CD14-positive monocyte (primary cell): Measurements from ENCODE around the gene VAX1. TPM values are rescaled to one million over a fixed set of nuclear protein-coding genes. Genes with fewer than 3 reads are reported as not detected.

Source experiments
- DNase-seq, 3 donors: peaks; one replicate each; pipeline ENCODE4 v3.0.0-alpha.2; 2011 to 2022
- H2AFZ ChIP-seq: 2 replicates; pipeline ENCODE4 v1.6.0; 2012; ENCODE audit warnings: mild to moderate bottlenecking, low read depth, low read length, inconsistent platforms; ENCODE audit not compliant: insufficient read depth, poor library complexity, severe bottlenecking
- H3K27ac ChIP-seq, 2 donors: 1 replicate in 1 of 2; 2 replicates in 1 of 2; pipeline ENCODE4 v1.5.1; 2012 to 2013; ENCODE audit warnings: low read length in 2 of 2, control low read depth in 1 of 2, inconsistent platforms in 1 of 2, low read depth in 1 of 2, mild to moderate bottlenecking in 1 of 2
- H3K27me3 ChIP-seq, 2 donors: one replicate each; pipeline versions ENCODE4 v1.6.0 to v1.6.1; 2011 to 2013; ENCODE audit warnings: low read length in 2 of 2; ENCODE audit not compliant: control insufficient read depth in 2 of 2, insufficient read depth in 2 of 2
- H3K36me3 ChIP-seq, 2 donors: replicated peaks in 1 of 2; 1 replicate in 1 of 2; 2 replicates in 1 of 2; pipeline versions ENCODE4 v1.5.1 to v1.6.1; 2012 to 2013; ENCODE audit warnings: low read length in 2 of 2, control low read depth in 1 of 2, inconsistent platforms in 1 of 2, mild to moderate bottlenecking in 1 of 2; ENCODE audit not compliant: insufficient read depth in 2 of 2, control insufficient read depth in 1 of 2
- H3K4me1 ChIP-seq, 2 donors: 1 replicate in 1 of 2; 2 replicates in 1 of 2; pipeline versions ENCODE4 v1.5.1 to v1.6.1; 2012 to 2013; ENCODE audit warnings: low read length in 2 of 2, control low read depth in 1 of 2, inconsistent platforms in 1 of 2, mild to moderate bottlenecking in 1 of 2, moderate library complexity in 1 of 2; ENCODE audit not compliant: insufficient read depth in 2 of 2, control insufficient read depth in 1 of 2
- H3K4me2 ChIP-seq: replicated peaks from 2 replicates; pipeline ENCODE3; 2012; ENCODE audit warnings: low read length, moderate library complexity, mild to moderate bottlenecking; ENCODE audit not compliant: poor library complexity, severe bottlenecking; ENCODE audit errors: extremely low read depth
- H3K4me3 ChIP-seq, 3 experiments: fragments of 200-600 bp in 1 of 3; sonication (generic) in 1 of 3; replicated peaks in 1 of 3; 1 replicate in 2 of 3; 2 replicates in 1 of 3; pipeline ENCODE4 v1.5.1; 2011 to 2013; ENCODE audit warnings: low read length in 3 of 3, mild to moderate bottlenecking in 3 of 3, control low read depth in 2 of 3, low read depth in 2 of 3, inconsistent platforms in 1 of 3, moderate library complexity in 1 of 3
- H3K79me2 ChIP-seq: 2 replicates; pipeline ENCODE4 v1.6.0; 2012; ENCODE audit warnings: mild to moderate bottlenecking, control low read depth, inconsistent platforms, low read length, moderate library complexity; ENCODE audit not compliant: insufficient read depth
- H3K9ac ChIP-seq: 2 replicates; pipeline ENCODE4 v1.6.0; 2017; ENCODE audit warnings: low read length, mild to moderate bottlenecking; ENCODE audit not compliant: insufficient read depth, poor library complexity, severe bottlenecking
- H3K9me3 ChIP-seq, 2 donors: replicated peaks in 1 of 2; 1 replicate in 1 of 2; 2 replicates in 1 of 2; pipeline versions ENCODE4 v1.5.1 to v1.6.1; 2012 to 2013; ENCODE audit warnings: low read length in 2 of 2, control low read depth in 1 of 2; ENCODE audit not compliant: control insufficient read depth in 1 of 2, insufficient read depth in 1 of 2
- H4K20me1 ChIP-seq: 2 replicates; pipeline ENCODE4 v1.6.0; 2012; ENCODE audit warnings: mild to moderate bottlenecking, low read length, control low read depth, moderate library complexity; ENCODE audit not compliant: insufficient read depth
- H3K27ac Mint-ChIP-seq, 7 donors: one replicate each; pipeline ENCODE4 v1.8.0; 2020; ENCODE audit warnings: mild to moderate bottlenecking in 7 of 7, mixed read lengths in 7 of 7, moderate library complexity in 6 of 7, inconsistent platforms in 2 of 7
- H3K27me3 Mint-ChIP-seq, 3 donors: one replicate each; pipeline ENCODE4 v1.8.0; 2021 to 2022; ENCODE audit warnings: low read depth in 3 of 3, mild to moderate bottlenecking in 3 of 3, mixed read lengths in 3 of 3, moderate library complexity in 3 of 3, inconsistent platforms in 1 of 3
- H3K36me3 Mint-ChIP-seq, 2 donors: one replicate each; pipeline ENCODE4 v1.8.0; 2020; ENCODE audit warnings: mixed read lengths in 2 of 2, inconsistent platforms in 1 of 2, mild to moderate bottlenecking in 1 of 2
- H3K4me1 Mint-ChIP-seq: one replicate; pipeline ENCODE4 v1.8.0; 2020; ENCODE audit warnings: mild to moderate bottlenecking, mixed read lengths
- H3K4me3 Mint-ChIP-seq, 2 donors: one replicate each; pipeline ENCODE4 v1.8.0; 2020; ENCODE audit warnings: mild to moderate bottlenecking in 2 of 2, mixed read lengths in 2 of 2, moderate library complexity in 1 of 2
- H3K9me3 Mint-ChIP-seq, 7 donors: one replicate each; pipeline ENCODE4 v1.8.0; 2020 to 2022; ENCODE audit warnings: mixed read lengths in 7 of 7, mild to moderate bottlenecking in 6 of 7, moderate library complexity in 6 of 7, inconsistent platforms in 2 of 7
- CTCF ChIP-seq: fragments of 200-600 bp; IDR thresholded peaks from one replicate; pipeline ENCODE4 v1.8.0; 2022; ENCODE audit warnings: antibody characterized with exemption, mild to moderate bottlenecking
- WGBS: methylation state at CpG from one replicate; pipeline ENCODE4 v1.1.5; 2013; ENCODE audit warnings: missing lambda C conversion rate; ENCODE audit not compliant: insufficient coverage; 5-methylcytosine and 5-hydroxymethylcytosine counted together
- intact Hi-C, 2 donors: fragments of 100-400 bp; cut with micrococcal nuclease; formaldehyde crosslinking; loops; one replicate each; pipeline versions ENCODE4 v1.15.0 to v1.15.1; 2023
- polyA plus RNA-seq, 3 donors: library from polyadenylated mRNA; depleted of rRNA in 1 of 3; unstranded in 2 of 3; stranded (reverse) in 1 of 3; fragments of 300-500 nt in 2 of 3; fragments of >200 nt in 1 of 3; fragmentation: Illumina TruSeq in 2 of 3; gene quantifications; 1 replicate in 2 of 3; 2 replicates in 1 of 3; pipeline ENCODE4 v1.2.3, GENCODE V29; 2012 to 2021

The VAX1 gene
- polyA plus RNA-seq, 3 donors = not detected

GRCh38 chr10:117139581-117140524 lies 1.8 kb upstream of the VAX1 start:
- H3K9ac ChIP-seq = no peak overlapping the region
- Mint-ChIP-seq H3K4me1 (peaks cover 14% of the 10 kb centered on the region), H3K4me3 (peak overlapping the region in 1 of 2 donors; percentile 59), H3K9me3 (peaks cover 0 to 36% (median 20%) of the 10 kb centered on the region in 7 donors), H3K36me3 (peaks cover 0 to 13% of the 10 kb centered on the region in 2 donors), H3K27me3 (peaks cover 82 to 94% (median 86%) of the 10 kb centered on the region in 3 donors), H3K27ac (no peak overlapping the region)
- peaks cover 9 to 66% of the 10 kb centered on the region in 2 donors for H3K9me3 ChIP-seq
- DNase-seq = no peak
- peaks cover 83 to 98% of the 10 kb centered on the region in 2 donors for H3K27me3 ChIP-seq
- TF ChIP-seq CTCF = no peak
- no peak overlapping the region for H2AFZ ChIP-seq
- no peaks in the 10 kb centered on the region for H3K36me3 ChIP-seq
- 10% methylated on average over 55 of the region's 72 CpGs for WGBS
- no peaks in the 10 kb centered on the region for H4K20me1 ChIP-seq
- H3K27ac ChIP-seq = no peak overlapping the region
- H3K79me2 ChIP-seq = no peaks in the 10 kb centered on the region
- intact Hi-C loops = no loop called here
- H3K4me3 ChIP-seq = no peak overlapping the region
- peaks cover 15 to 23% of the 10 kb centered on the region in 2 donors for H3K4me1 ChIP-seq
- no peak overlapping the region for H3K4me2 ChIP-seq

- Mint-ChIP-seq H3K4me3 (peak overlapping the region in 1 of 2 donors; percentile 81), H3K9me3 (peaks cover 0 to 36% (median 23%) of the 10 kb centered on the region in 7 donors), H3K4me1 (peaks cover 19% of the 10 kb centered on the region), H3K27me3 (peaks cover 86 to 95% (median 89%) of the 10 kb centered on the region in 3 donors), H3K36me3 (peaks cover 0 to 13% of the 10 kb centered on the region in 2 donors), H3K27ac (no peak overlapping the region)
- intact Hi-C loops = no loop called here
- WGBS = 0% methylated on average over 1 of the region's 19 CpGs
- no peaks in the 10 kb centered on the region for H3K79me2 ChIP-seq
- H4K20me1 ChIP-seq = no peaks in the 10 kb centered on the region
- no peaks in the 10 kb centered on the region for H3K36me3 ChIP-seq
- H3K27ac ChIP-seq = no peak overlapping the region
- H3K4me1 ChIP-seq = peaks cover 20 to 30% of the 10 kb centered on the region in 2 donors
- no peak for TF ChIP-seq CTCF
- no peak overlapping the region for H2AFZ ChIP-seq
- no peak overlapping the region for H3K4me2 ChIP-seq
- no peak overlapping the region for H3K9ac ChIP-seq
- no peak for DNase-seq
- no peak overlapping the region for H3K4me3 ChIP-seq
- H3K9me3 ChIP-seq = peaks cover 11 to 64% of the 10 kb centered on the region in 2 donors
- H3K27me3 ChIP-seq = peaks cover 77 to 92% of the 10 kb centered on the region in 2 donors
These were observed 939 bp upstream of the VAX1 start for GRCh38 chr10:117138838-117139580.
